Gastroesophageal sphincter (tissue), 4 donors: ENCODE data around the gene NME8. TPM values are rescaled to one million over a fixed set of nuclear protein-coding genes. Genes with fewer than 3 reads are reported as not detected.
A peak's percentile ranks its signal among the peaks of the same experiment; 100 is the strongest.

Experiments
- ATAC-seq: fragments of 150-250 bp; one replicate; pipeline ENCODE4 v1.9.1; 2016; ENCODE audit warnings: mild to moderate bottlenecking, moderate library complexity
- H3K27ac ChIP-seq, 4 donors: fragments of 200-600 bp; sonication (generic) in 3 of 4; 1 replicate in 3 of 4; 2 replicates in 1 of 4; pipeline ENCODE4 v1.5.1; 2016 to 2019
- H3K27me3 ChIP-seq: fragments of 200-600 bp; sonication (generic); one replicate; pipeline ENCODE4 v1.5.1; 2019
- H3K36me3 ChIP-seq, 2 donors: fragments of 200-600 bp; sonication (generic); one replicate each; pipeline ENCODE4 v1.5.1; 2019; ENCODE audit warnings: control low read depth in 1 of 2
- H3K4me1 ChIP-seq, 3 donors: fragments of 200-600 bp; sonication (generic); 1 replicate in 2 of 3; 2 replicates in 1 of 3; pipeline ENCODE4 v1.5.1; 2016 to 2019; ENCODE audit warnings: control low read depth in 2 of 3
- H3K4me3 ChIP-seq, 2 donors: fragments of 200-600 bp; sonication (generic); one replicate each; pipeline ENCODE4 v1.5.1; 2019; ENCODE audit warnings: mild to moderate bottlenecking in 1 of 2, moderate library complexity in 1 of 2
- H3K9me3 ChIP-seq, 3 donors: fragments of 200-600 bp; sonication (generic); one replicate each; pipeline ENCODE4 v1.5.1; 2017 to 2019; ENCODE audit warnings: control low read depth in 2 of 3
- EP300 ChIP-seq: sonication (generic); formaldehyde crosslinking; IDR thresholded peaks from one replicate; pipeline ENCODE4 v1.6.1; 2017; ENCODE audit warnings: antibody characterized with exemption, mild to moderate bottlenecking
- POLR2A ChIP-seq, 2 donors: fragments of 450-650 bp; IDR thresholded peaks; one replicate each; pipeline ENCODE4 v1.6.1; 2017; ENCODE audit warnings: antibody characterized with exemption in 2 of 2, mild to moderate bottlenecking in 2 of 2, moderate library complexity in 1 of 2
- POLR2AphosphoS5 ChIP-seq: sonication (generic); formaldehyde crosslinking; IDR thresholded peaks from one replicate; pipeline ENCODE4 v1.6.1; 2017; ENCODE audit warnings: antibody characterized with exemption
- whole genome bisulfite sequencing, 2 donors: methylation state at CpG; one replicate each; pipeline ENCODE4 v1.1.5; 2018; ENCODE audit warnings: low coverage in 1 of 2; 5-methylcytosine and 5-hydroxymethylcytosine counted together
- total RNA-seq, 4 donors: library from RNA; depleted of rRNA; stranded (reverse); fragments of >200 nt; gene quantifications; one replicate each; pipeline ENCODE4 v1.1.0, GENCODE V29; 2016
- TF ChIP-seq, protein P1 (sequence below), 4 experiments: fragments of 200-600 bp in 2 of 4; fragments of 450-650 bp in 2 of 4; sonication (generic) in 1 of 4; IDR thresholded peaks; one replicate each; pipeline ENCODE4 v1.5.1; 2017 to 2019; ENCODE audit warnings: antibody characterized with exemption in 4 of 4, mild to moderate bottlenecking in 2 of 4, moderate library complexity in 2 of 4

Gene NME8
- total RNA-seq, 4 donors from 2014 or later: 2.8 TPM; not detected in 3

GRCh38 chr7:37833107-37833817, 15.1 kb upstream of the NME8 start:
- Histone ChIP-seq H3K4me1 (peaks cover 0 to 12% (median 0%) of the 10 kb centered on the region in 3 donors), H3K9me3 (no peaks in the 10 kb centered on the region), H3K36me3 (no peaks in the 10 kb centered on the region), H3K4me3 (peak overlapping the region in 1 of 2 donors; percentile 38), H3K27ac (no peak overlapping the region), H3K27me3 (no peaks in the 10 kb centered on the region)
- no peak for TF ChIP-seq EP300
- TF ChIP-seq, protein P1, sequence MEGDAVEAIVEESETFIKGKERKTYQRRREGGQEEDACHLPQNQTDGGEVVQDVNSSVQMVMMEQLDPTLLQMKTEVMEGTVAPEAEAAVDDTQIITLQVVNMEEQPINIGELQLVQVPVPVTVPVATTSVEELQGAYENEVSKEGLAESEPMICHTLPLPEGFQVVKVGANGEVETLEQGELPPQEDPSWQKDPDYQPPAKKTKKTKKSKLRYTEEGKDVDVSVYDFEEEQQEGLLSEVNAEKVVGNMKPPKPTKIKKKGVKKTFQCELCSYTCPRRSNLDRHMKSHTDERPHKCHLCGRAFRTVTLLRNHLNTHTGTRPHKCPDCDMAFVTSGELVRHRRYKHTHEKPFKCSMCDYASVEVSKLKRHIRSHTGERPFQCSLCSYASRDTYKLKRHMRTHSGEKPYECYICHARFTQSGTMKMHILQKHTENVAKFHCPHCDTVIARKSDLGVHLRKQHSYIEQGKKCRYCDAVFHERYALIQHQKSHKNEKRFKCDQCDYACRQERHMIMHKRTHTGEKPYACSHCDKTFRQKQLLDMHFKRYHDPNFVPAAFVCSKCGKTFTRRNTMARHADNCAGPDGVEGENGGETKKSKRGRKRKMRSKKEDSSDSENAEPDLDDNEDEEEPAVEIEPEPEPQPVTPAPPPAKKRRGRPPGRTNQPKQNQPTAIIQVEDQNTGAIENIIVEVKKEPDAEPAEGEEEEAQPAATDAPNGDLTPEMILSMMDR (IDR thresholded peaks at IDR 0.05): peak; percentile 48 to 77 (median 69)
- no peak for TF ChIP-seq POLR2AphosphoS5
- no peak for TF ChIP-seq POLR2A (IDR thresholded peaks at IDR 0.05)
- 18 to 22% methylated on average over 11 to 20 of the region's 21 CpGs for WGBS, 2 donors
- no peak for ATAC-seq

- 26 to 29% methylated on average over 3 of the region's 3 CpGs for whole genome bisulfite sequencing, 2 donors
- Histone ChIP-seq H3K27me3 (no peaks in the 10 kb centered on the region), H3K4me1 (peaks cover 0 to 12% (median 0%) of the 10 kb centered on the region in 3 donors), H3K9me3 (no peaks in the 10 kb centered on the region), H3K36me3 (no peaks in the 10 kb centered on the region), H3K27ac (no peak overlapping the region), H3K4me3 (peak overlapping the region in 1 of 2 donors; percentile 38)
- TF ChIP-seq POLR2A (IDR thresholded peaks at IDR 0.05): no peak
- TF ChIP-seq, protein P1 (IDR thresholded peaks at IDR 0.05): no peak
- ATAC-seq: no peak
These were observed 14.6 kb upstream of the NME8 start for GRCh38 chr7:37833818-37834146.

DNA sequence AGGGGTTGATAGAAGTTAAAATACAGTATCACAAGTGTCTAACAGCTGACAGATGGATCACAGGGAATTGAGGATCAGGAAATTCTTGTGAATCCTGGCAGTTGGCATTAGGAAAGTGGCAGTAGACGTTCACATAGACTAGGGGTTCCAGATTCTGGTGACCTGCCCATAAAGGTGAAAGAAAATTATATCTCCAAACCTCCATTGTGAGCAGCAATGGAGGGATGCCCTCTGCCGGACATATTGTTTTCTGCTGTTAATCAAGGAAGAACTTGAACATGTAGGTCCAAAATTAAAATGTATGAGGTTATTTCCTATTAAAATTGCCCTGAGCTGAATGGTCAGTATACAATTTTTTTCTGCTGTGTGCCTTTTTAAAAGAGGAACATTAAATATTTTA, 5.1 kb downstream of the NME8 start:
- no peaks in the 10 kb centered on the region for H3K36me3 ChIP-seq
- peaks cover 4% of the 10 kb centered on the region for H3K27me3 ChIP-seq
- no peak overlapping the region for H3K27ac ChIP-seq
- H3K4me3 ChIP-seq: no peak overlapping the region
- 28% methylated on average over 2 of the region's 2 CpGs for WGBS, 2 donors
- peaks cover 0 to 5% (median 0%) of the 10 kb centered on the region in 3 donors for H3K9me3 ChIP-seq
- no peaks in the 10 kb centered on the region for H3K4me1 ChIP-seq
- no peak for ATAC-seq
- no peak for TF ChIP-seq POLR2AphosphoS5
- TF ChIP-seq EP300: no peak
- TF ChIP-seq POLR2A (IDR thresholded peaks at IDR 0.05): no peak
- TF ChIP-seq, protein P1 (IDR thresholded peaks at IDR 0.05): no peak

GRCh38 chr7:37882086-37882485, 33.7 kb downstream of the NME8 start:
- WGBS, 2 donors: 85% methylated on average over 5 of the region's 6 CpGs; no CpG with 5 or more reads in 1 of the 2 donors

DNA sequence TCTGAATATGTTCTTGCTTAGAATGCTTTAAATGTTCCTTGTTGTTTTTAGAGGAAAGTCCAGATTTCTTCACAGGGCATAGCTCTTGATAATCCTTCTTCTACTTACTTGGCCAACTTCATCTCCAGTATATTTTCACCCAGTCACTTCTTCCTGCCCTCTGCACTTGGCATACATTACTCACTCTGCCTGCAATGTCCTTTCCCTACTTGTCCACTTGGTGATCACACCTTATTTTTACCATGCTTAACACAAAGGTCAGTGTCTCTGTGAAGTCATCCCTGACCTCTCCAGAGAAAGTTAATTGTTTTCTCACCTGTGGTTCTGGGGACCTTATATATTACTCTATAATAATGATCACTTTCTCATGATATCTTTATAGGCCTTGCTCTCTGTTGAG, 45.0 kb downstream of the NME8 start:
- Histone ChIP-seq H3K4me1 (no peaks in the 10 kb centered on the region), H3K36me3 (no peaks in the 10 kb centered on the region), H3K27me3 (no peaks in the 10 kb centered on the region), H3K27ac (no peak overlapping the region), H3K4me3 (no peak overlapping the region), H3K9me3 (no peaks in the 10 kb centered on the region)
- ATAC-seq: no peak
- no peak for TF ChIP-seq POLR2A (IDR thresholded peaks at IDR 0.05)
- TF ChIP-seq EP300: no peak
- TF ChIP-seq, protein P1 (IDR thresholded peaks at IDR 0.05): no peak
- TF ChIP-seq POLR2AphosphoS5: no peak

More at GRCh38 chr7:37882086-37882485, 33.7 kb downstream of the NME8 start:
- Histone ChIP-seq H3K4me3 (no peak overlapping the region), H3K9me3 (no peaks in the 10 kb centered on the region), H3K36me3 (no peaks in the 10 kb centered on the region), H3K4me1 (no peaks in the 10 kb centered on the region), H3K27me3 (no peaks in the 10 kb centered on the region), H3K27ac (no peak overlapping the region)
- TF ChIP-seq POLR2A (IDR thresholded peaks at IDR 0.05): no peak
- TF ChIP-seq, protein P1 (IDR thresholded peaks at IDR 0.05): no peak
- TF ChIP-seq EP300: no peak
- no peak for TF ChIP-seq POLR2AphosphoS5
- no peak for ATAC-seq
